Stimulated activated CD4-positive, alpha-beta T cell treated with anti-CD3 and anti-CD28 coated beads, Interleukin-4, amount 100 ng/mL, for 1 hour (primary cell): ENCODE data around the gene GLT6D1.
"Not testable (repeated sequence)": the region's sequence is repeated elsewhere in the genome, so short reads cannot be mapped to it uniquely, and the experiment has no call there.

Source experiments
- DNase-seq: peaks from one replicate; pipeline ENCODE4 v3.0.0-alpha.2; 2020

The GLT6D1 gene

GRCh38 chr9:135639196-135639595 is at the start of gene GLT6D1:
Gene GLT6D1 (minus strand): TSS chr9:135639540. CDS start chr9:135639187, 353 bp downstream.
- no peak for DNase-seq

GRCh38 chr9:135689011-135689410 is 49.7 kb upstream of the GLT6D1 start:
- DNase-seq: no peak

- no peak for DNase-seq
Observed at GRCh38 chr9:135687216-135687615, 47.9 kb upstream of the GLT6D1 start.

DNA sequence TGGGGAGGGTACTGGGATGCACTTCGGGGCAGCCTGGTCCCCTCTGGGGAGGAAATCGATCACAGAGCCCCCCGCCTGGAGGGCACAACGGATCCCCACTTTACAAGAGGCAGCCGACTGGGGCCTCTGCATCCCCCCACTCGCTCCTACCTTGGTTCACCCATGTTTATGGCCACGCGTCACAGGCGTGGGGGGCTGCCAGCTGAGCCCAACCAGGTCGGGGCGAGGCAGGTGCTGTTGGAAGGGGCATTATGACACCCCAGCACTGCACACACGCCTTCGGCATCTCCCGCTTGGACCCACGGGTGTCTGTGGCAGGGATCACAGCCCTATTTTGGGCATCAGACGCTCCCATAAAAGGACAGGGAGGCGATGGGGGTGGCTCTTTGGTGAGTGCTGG is 45.4 kb upstream of the GLT6D1 start:
- no peak for DNase-seq

DNA sequence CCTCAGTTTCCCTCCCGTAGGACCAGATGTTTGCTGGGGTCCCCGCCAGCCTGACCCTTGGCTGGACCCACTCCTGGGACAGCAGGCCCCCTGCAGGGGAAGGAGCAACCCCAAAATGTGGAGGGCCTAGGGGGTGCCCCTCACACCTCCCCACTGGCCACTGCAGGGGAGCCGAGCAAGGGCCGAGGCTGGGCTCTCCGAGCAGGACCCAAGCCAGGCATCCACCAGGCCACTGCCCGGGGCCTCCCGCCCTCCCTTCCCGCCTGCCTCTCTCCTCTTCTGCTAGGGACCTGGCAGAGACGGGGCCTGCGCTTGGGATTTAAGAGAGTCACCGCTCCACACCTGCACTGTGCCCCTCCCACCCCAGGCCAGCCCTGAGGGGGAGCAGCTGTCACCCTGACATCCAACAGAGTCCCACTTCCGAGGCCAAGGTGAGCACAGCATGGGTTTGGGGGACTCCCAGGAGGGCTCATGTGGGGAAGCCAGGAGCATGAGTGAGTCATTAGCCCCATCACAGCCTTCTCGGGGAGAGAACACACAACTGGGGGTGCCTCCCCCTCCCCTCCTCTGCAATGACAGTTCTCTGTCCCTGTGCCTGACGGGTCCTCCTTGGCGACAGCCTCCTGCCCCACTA is 44.2 kb upstream of the GLT6D1 start:
- no peak for DNase-seq

- DNase-seq: no peak
Observed at GRCh38 chr9:135681161-135681560, 41.8 kb upstream of the GLT6D1 start.

- DNase-seq: no peak
Observed at GRCh38 chr9:135680056-135680455, 40.7 kb upstream of the GLT6D1 start.

DNA sequence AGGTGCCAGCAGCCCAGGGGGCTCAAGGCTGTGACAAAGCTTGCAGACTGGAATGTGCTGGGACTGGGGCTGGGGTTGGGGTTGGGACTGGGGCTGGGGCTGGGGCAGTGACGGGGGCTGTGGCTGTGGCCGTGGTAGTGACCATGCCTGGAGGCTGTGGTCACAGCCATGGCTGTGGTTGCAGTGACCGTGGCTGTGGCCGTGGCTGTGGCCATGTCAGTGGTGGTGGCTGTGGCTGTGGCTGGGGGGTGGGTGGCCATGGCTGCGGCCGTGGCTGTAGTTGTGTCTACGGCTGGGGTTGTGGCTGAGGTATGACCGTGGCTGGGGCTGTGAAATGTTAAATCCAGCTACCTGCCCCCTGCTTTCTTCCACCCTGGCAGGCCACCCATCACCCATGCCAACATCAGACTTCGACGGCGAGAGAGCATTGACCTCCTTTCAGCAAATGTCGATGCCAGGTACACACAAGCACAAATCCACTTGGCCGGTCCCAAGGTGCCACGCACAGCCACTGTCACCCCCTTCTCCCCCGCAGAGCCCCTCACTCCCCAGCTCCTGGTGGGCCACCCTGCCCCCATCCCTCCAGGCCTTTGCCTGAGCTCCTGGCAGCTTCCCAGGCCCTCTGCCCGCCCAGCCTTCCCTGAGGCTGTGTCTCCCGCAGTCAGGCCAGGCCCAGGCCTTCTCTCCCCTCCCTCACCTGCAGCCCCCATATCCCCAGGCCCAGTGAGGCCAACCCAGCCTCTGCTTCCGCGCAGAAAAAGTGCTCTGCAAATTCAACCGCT is 39.1 kb upstream of the GLT6D1 start:
- no peak for DNase-seq

GRCh38 chr9:135677641-135678168 is 38.4 kb upstream of the GLT6D1 start:
- no peak for DNase-seq

GRCh38 chr9:135676891-135677290 is 37.6 kb upstream of the GLT6D1 start:
- no peak for DNase-seq

GRCh38 chr9:135674977-135675376 is 35.6 kb upstream of the GLT6D1 start:
- no peak for DNase-seq

DNA sequence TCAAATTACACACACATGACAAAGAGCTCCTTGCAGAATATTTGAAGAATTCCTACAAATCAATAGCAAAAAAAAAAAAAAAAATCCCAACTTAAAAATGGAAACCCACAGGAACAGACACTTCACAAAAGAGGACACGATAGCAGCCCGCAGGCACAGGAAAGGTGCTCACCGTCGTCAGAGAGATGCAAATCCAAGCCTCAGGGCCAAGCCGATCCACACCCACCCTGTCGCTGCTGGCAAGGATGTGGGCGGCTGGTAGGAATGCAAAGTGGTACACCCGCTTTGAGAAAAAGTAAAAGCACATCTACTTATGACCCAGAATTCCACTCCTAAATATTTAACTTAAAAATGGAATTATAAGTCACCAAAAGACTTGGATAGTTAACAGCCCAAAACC is 34.6 kb upstream of the GLT6D1 start:
- no peak for DNase-seq

DNA sequence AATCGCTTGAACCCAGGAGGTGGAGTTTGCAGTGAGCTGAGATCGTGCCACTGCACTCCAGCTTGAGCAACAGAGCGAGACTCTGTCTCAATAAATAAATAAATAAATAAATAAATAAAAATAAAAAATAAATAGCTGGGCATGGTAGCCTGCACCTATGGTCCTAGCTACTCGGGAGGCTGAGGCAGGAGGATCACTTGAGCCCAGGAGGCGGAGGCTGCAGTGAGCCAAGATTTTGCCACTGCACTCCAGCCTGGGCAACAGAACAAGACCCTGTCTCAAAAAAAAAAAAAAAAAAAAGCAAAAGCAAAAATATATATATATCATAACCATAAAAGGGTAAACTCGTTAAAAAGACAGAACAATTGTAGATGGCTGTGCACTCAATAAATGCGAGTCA is 33.4 kb upstream of the GLT6D1 start:
- DNase-seq: not testable (repeated sequence)

- DNase-seq: no peak
Observed at GRCh38 chr9:135671591-135672041, 32.3 kb upstream of the GLT6D1 start.

DNA sequence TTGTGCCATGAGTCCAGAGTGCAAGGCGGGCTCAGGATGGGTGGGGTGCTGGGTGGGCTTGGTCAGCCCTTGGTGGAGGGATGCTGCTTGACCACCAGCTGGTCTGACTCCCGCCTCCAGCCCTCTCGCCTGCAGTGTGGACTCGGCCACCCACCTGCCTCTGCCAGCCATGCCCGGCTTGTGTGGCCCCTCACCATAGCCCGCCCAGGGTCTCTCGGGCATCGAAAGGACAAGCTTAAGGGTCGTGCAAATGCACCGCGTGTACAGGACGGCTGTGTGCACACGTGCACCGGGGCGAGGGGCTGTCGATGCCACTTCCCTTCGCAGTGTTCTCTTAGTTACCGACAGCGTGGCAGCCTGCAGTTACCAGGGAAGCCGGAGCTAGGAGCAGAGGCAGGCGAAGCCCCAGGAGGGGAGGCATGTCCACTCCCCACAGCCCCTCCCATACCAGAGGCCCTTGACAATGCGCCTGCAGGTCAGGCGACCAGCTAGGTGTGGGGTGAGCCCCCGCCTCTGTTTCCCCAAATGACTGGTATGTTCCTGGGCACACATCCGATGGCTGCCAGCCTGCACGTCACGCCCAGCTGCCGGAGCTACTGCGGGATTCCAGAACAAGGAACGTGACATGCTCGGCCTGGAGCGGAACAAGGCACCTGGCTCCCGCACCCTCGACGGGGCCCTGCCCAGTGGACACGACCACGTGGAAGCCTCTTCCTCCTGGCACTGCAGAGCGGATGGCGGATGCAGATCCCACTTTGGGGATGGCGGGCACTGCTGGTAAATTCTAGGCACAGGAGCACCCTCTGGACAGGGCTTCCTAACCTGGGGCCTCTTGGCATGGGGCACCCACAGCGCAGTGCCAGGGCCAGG is 31.6 kb upstream of the GLT6D1 start:
- DNase-seq: no peak

GRCh38 chr9:135669616-135670285 is 30.4 kb upstream of the GLT6D1 start:
- DNase-seq: no peak

DNA sequence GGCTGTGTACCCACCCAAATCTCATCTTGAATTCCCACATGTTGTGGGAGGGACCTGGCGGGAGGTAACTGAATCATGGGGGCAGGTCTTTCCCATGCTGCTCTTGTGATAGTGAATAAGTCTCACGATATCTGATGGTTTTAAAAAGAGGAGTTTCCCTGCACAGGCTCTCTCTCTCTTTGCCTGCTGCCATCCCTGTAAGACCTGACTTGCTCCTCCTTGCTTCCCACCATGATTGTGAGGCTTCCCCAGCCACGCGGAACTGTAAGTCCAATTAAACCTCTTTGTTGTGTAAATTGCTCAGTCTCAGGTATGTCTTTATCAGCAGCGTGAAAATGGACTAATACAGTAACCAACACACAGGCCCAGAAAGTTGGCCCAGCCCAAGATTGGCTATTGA is 29.7 kb upstream of the GLT6D1 start:
- DNase-seq: not testable (repeated sequence)

DNA sequence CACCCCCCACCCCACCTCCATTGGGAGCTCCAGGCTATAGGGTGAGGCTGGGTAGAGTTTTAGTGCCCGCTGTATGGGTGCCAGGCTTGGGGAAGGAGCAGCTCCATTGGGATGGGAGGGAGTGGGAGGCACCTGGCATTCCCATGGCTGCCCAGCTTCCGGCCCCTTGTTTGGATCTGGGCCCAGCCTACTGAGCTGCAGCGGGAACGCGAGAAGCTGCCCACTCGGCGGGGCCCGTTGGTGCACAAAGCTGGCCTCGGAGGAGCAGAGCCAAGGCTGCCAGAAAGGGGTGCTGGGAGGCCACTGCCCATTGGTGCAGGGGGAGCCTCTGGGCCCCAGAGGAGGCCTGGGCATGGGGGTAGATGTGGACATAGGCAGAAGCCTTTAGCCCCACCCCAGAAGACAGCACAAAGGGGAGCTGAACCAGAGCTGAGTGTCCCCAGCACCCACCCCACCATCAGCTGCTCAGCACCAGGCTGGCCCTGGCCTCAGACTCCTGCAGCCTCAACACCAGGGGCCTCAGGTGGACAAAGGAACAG is 28.2 kb upstream of the GLT6D1 start:
- no peak for DNase-seq

GRCh38 chr9:135666534-135667462 is 27.5 kb upstream of the GLT6D1 start:
- no peak for DNase-seq

DNA sequence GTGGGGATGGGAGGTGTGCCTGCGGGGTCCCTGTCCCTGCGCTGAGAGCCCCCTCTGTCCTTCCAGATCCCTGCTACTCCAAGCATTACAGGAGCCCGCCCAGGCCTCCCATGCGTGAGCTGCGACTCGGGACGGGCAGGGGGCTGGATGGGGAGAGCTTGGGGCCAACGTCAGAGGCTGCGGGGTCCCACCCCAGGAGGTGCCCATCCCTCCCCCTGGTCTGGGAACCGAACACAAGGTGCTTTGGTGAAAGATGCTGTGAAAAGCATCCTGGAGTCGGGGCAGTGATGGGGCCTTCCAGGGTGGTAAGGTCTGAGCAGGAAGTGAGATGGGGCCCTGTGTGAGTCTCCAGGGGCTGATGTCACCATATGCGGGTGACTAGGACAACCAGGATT is 26.5 kb upstream of the GLT6D1 start:
- no peak for DNase-seq
